GM12878 (cell line): Measurements from ENCODE around the gene NLGN1. TPM values are rescaled to one million over a fixed set of nuclear protein-coding genes. Genes with fewer than 3 reads are reported as not detected.

Source experiments
- ATAC-seq: fragments of 200-7000 bp; cut with Tn5 transposase; 3 replicates; pipeline ENCODE4 v1.9.1; 2020; ENCODE audit warnings: mild to moderate bottlenecking, moderate library complexity
- BruUV-seq: library from RNA; stranded (reverse); fragments of 400-500 nt; replicated peaks from 2 replicates; lab custom pipeline; 2021; lab: Mats Ljungman, UMichigan
- CTCF ChIA-PET: fragments of 300-600 bp; sonication (Branson Sonifier 250); formaldehyde crosslinking; extraction: SDS; loops from one replicate; lab custom pipeline; 2021; ENCODE audit warnings: inconsistent platforms; lab: Yijun Ruan, JAX
- POLR2A ChIA-PET: fragments of 350-600 bp; formaldehyde crosslinking; extraction: SDS; loops from one replicate; lab custom pipeline; 2021; ENCODE audit warnings: inconsistent platforms; lab: Charles Lee
- RAD21 ChIA-PET: fragments of 300-600 bp; sonication (Branson Sonifier 250); formaldehyde crosslinking; loops from one replicate; lab custom pipeline; 2023; ENCODE audit warnings: antibody characterized with exemption; ENCODE audit not compliant: unreplicated experiment; lab: Charles Lee
- SMC1A ChIA-PET: fragments of 300-600 bp; sonication (Branson Sonifier 250); formaldehyde crosslinking; loops from one replicate; lab custom pipeline; 2023; ENCODE audit not compliant: unreplicated experiment, uncharacterized antibody; lab: Charles Lee
- DNase-seq: peaks from one replicate; pipeline ENCODE4 v3.0.0-alpha.2; 2011; ENCODE audit warnings: low read depth, low spot score
- FAIRE-seq: peaks from 3 replicates; lab custom pipeline; 2011; peaks lifted over from hg19 to GRCh38; lab: Jason Lieb, UNC
- H2AFZ ChIP-seq: 2 replicates; pipeline ENCODE4 v1.6.0; 2011; ENCODE audit warnings: low read depth, low read length, control low read depth; ENCODE audit not compliant: control insufficient read depth
- H3K27ac ChIP-seq: 2 replicates; pipeline ENCODE4 v1.5.1; 2011; ENCODE audit warnings: control low read depth; ENCODE audit not compliant: control insufficient read depth, insufficient read depth
- H3K27me3 ChIP-seq, 2 experiments: replicated peaks in 1 of 2; 2 replicates each; pipeline versions ENCODE4 v1.6.0 to v1.6.1; 2011; ENCODE audit warnings: low read length in 1 of 2; ENCODE audit not compliant: control insufficient read depth in 2 of 2, insufficient read depth in 2 of 2
- H3K36me3 ChIP-seq, 2 experiments: 2 replicates each; pipeline ENCODE4 v1.5.1; 2011; ENCODE audit warnings: low read length in 1 of 2; ENCODE audit not compliant: control insufficient read depth in 2 of 2, insufficient read depth in 2 of 2
- H3K4me1 ChIP-seq: 2 replicates; pipeline ENCODE4 v1.6.1; 2011; ENCODE audit warnings: mild to moderate bottlenecking, low read length, moderate library complexity, mixed read lengths; ENCODE audit not compliant: control insufficient read depth, insufficient read depth
- H3K4me2 ChIP-seq: 2 replicates; pipeline ENCODE4 v1.6.0; 2011; ENCODE audit warnings: control low read depth; ENCODE audit not compliant: control insufficient read depth, insufficient read depth
- H3K4me3 ChIP-seq: fragments of 200-600 bp; sonication (generic); 2 replicates; pipeline ENCODE4 v1.5.1; 2016
- H3K79me2 ChIP-seq: 2 replicates; pipeline ENCODE4 v1.6.0; 2011; ENCODE audit warnings: low read length; ENCODE audit not compliant: control insufficient read depth, insufficient read depth
- H3K9ac ChIP-seq: 2 replicates; pipeline ENCODE4 v1.8.0; 2011; ENCODE audit warnings: low read length, control low read depth, mixed read lengths; ENCODE audit not compliant: control insufficient read depth, insufficient read depth
- H3K9me3 ChIP-seq: replicated peaks from 3 replicates; pipeline ENCODE4 v1.5.1; 2011; ENCODE audit warnings: mild to moderate bottlenecking, low read length; ENCODE audit not compliant: control insufficient read depth, insufficient read depth
- H4K20me1 ChIP-seq: 2 replicates; pipeline ENCODE4 v1.6.0; 2011; ENCODE audit not compliant: control insufficient read depth, insufficient read depth
- BHLHE40 ChIP-seq, 2 experiments: fragments of 450-650 bp in 1 of 2; IDR thresholded peaks; 2 replicates each; pipeline ENCODE4 v1.6.1; 2011 to 2017; ENCODE audit warnings: low read depth in 2 of 2, borderline replicate concordance in 1 of 2, improper control_type of control experiment in 1 of 2, low read length in 1 of 2, mild to moderate bottlenecking in 1 of 2
- CEBPB ChIP-seq, 2 experiments: fragments of 150-350 bp in 1 of 2; IDR thresholded peaks; 2 replicates each; pipeline ENCODE4 v1.6.1; 2012 to 2014; ENCODE audit warnings: low read depth in 2 of 2, low read length in 2 of 2, borderline replicate concordance in 1 of 2, inconsistent platforms in 1 of 2
- HDGF ChIP-seq: fragments of 450-650 bp; IDR thresholded peaks from 2 replicates; pipeline ENCODE4 v1.6.1; 2016; ENCODE audit warnings: antibody characterized with exemption
- KAT2A ChIP-seq: conservative IDR thresholded peaks from 2 replicates; pipeline ENCODE4 v1.6.1; 2011; ENCODE audit warnings: low read depth, low read length; ENCODE audit not compliant: control insufficient read depth
- KDM1A ChIP-seq: fragments of 200-600 bp; sonication (generic); IDR thresholded peaks from 2 replicates; pipeline ENCODE4 v1.6.1; 2016; ENCODE audit warnings: borderline replicate concordance
- NFXL1 ChIP-seq: fragments of 450-650 bp; IDR thresholded peaks from 2 replicates; pipeline ENCODE4 v1.6.1; 2017; ENCODE audit warnings: antibody characterized with exemption, mild to moderate bottlenecking, borderline replicate concordance
- NR2C2 ChIP-seq: IDR thresholded peaks from 2 replicates; pipeline ENCODE4 v1.6.1; 2011; ENCODE audit warnings: borderline replicate concordance, low read depth; ENCODE audit not compliant: control insufficient read depth, insufficient read length
- POLR2AphosphoS5 ChIP-seq: IDR thresholded peaks from 2 replicates; pipeline ENCODE4 v1.6.1; 2011; ENCODE audit warnings: mild to moderate bottlenecking, low read length, inconsistent platforms
- ZNF274 ChIP-seq: IDR thresholded peaks from one replicate; pipeline ENCODE4 v1.8.0; 2011; ENCODE audit not compliant: insufficient read length, insufficient read depth
- ZSCAN29 ChIP-seq: fragments of 450-650 bp; IDR thresholded peaks from 2 replicates; pipeline ENCODE4 v1.6.1; 2017; ENCODE audit warnings: mild to moderate bottlenecking, moderate library complexity
- WGBS: methylation state at CpG from one replicate; pipeline ENCODE4 v1.1.6; 2016; ENCODE audit warnings: low lambda C conversion rate; ENCODE audit not compliant: insufficient replicate concordance, insufficient coverage; ENCODE audit errors: missing lambda C conversion rate; 5-methylcytosine and 5-hydroxymethylcytosine counted together
- in situ Hi-C: fragments of 300-500 bp; cut with MboI; formaldehyde crosslinking; loops from 9 replicates; pipeline ENCODE4 v1.14.3; 2018; ENCODE audit warnings: mixed read lengths
- intact Hi-C: fragments of 100-400 bp; cut with micrococcal nuclease; formaldehyde crosslinking; loops from one replicate; pipeline ENCODE4 v1.14.2; 2022; ENCODE audit not compliant: unreplicated experiment
- polyA plus RNA-seq, 11 experiments: library from polyadenylated mRNA; depleted of rRNA in 4 of 11; unstranded in 6 of 11; stranded (reverse) in 5 of 11; fragments of >200 nt; fragmentation: Nextera tagmentation in 4 of 11; fragmentation: Illumina TruSeq in 1 of 11; extraction: Ambion mirVana in 4 of 11; extraction: Trizol in 1 of 11; gene quantifications; 1 replicate in 1 of 11; 2 replicates in 10 of 11; pipeline versions ENCODE4 v1.2.1 to v1.2.3, GENCODE V29; 2011 to 2016; ENCODE audit warnings: inconsistent platforms in 2 of 11, missing spikeins in 2 of 11, low read depth in 1 of 11
- total RNA-seq, 4 experiments: library from RNA; depleted of rRNA in 3 of 4; stranded (reverse); fragments of >200 nt in 3 of 4; fragmentation: Illumina TruSeq in 1 of 4; extraction: Trizol in 1 of 4; gene quantifications; 2 replicates each; pipeline versions ENCODE4 v1.2.1 to v1.2.3, GENCODE V29; 2013 to 2021
- TF ChIP-seq, protein P1 (sequence below): fragments of 450-650 bp; IDR thresholded peaks from 2 replicates; pipeline ENCODE4 v1.6.1; 2017; ENCODE audit warnings: antibody characterized with exemption, mild to moderate bottlenecking, moderate library complexity
- TF ChIP-seq, protein P2 (sequence below): fragments of 450-650 bp; IDR thresholded peaks from 2 replicates; pipeline ENCODE4 v1.6.1; 2017; ENCODE audit warnings: mild to moderate bottlenecking
- TF ChIP-seq, protein P3 (sequence below): IDR thresholded peaks from 2 replicates; pipeline ENCODE4 v1.6.1; 2011; ENCODE audit warnings: borderline replicate concordance, low read depth, mild to moderate bottlenecking, moderate library complexity, mixed read lengths, low read length; ENCODE audit not compliant: insufficient read depth; ENCODE audit errors: extremely low read length
- TF ChIP-seq, protein P4 (sequence below): fragments of 450-650 bp; IDR thresholded peaks from 2 replicates; pipeline ENCODE4 v1.6.1; 2014; ENCODE audit warnings: mild to moderate bottlenecking

NLGN1 gene
- total and polyA plus RNA-seq, 10 of the 15 experiments (the other 5 are each of a cell fraction or from before 2014, with no cell fraction given): not detected

DNA sequence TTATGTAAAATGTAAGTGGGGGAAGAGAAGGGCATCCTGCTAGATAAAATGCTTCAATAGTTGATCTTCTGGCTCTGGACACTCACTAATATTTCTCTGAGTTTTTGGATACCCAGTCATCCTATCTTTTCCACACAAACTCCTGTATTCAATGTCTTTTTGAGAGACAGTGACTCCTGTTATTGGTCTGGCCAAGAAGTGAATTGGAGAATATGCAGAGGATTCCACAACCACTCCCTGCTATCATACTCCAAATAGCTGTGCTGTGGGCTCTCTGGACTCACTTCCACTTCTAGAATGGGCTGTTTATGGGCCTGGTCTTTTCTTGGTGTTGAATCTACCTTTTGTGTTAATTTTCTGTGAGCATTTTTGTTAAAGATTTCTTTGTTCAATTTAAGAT lies 376.8 kb downstream of the NLGN1 start (continued):
- TF ChIP-seq, protein P1, sequence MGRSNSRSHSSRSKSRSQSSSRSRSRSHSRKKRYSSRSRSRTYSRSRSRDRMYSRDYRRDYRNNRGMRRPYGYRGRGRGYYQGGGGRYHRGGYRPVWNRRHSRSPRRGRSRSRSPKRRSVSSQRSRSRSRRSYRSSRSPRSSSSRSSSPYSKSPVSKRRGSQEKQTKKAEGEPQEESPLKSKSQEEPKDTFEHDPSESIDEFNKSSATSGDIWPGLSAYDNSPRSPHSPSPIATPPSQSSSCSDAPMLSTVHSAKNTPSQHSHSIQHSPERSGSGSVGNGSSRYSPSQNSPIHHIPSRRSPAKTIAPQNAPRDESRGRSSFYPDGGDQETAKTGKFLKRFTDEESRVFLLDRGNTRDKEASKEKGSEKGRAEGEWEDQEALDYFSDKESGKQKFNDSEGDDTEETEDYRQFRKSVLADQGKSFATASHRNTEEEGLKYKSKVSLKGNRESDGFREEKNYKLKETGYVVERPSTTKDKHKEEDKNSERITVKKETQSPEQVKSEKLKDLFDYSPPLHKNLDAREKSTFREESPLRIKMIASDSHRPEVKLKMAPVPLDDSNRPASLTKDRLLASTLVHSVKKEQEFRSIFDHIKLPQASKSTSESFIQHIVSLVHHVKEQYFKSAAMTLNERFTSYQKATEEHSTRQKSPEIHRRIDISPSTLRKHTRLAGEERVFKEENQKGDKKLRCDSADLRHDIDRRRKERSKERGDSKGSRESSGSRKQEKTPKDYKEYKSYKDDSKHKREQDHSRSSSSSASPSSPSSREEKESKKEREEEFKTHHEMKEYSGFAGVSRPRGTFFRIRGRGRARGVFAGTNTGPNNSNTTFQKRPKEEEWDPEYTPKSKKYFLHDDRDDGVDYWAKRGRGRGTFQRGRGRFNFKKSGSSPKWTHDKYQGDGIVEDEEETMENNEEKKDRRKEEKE: no peak
- TF ChIP-seq ZSCAN29: no peak
- TF ChIP-seq, protein P2, sequence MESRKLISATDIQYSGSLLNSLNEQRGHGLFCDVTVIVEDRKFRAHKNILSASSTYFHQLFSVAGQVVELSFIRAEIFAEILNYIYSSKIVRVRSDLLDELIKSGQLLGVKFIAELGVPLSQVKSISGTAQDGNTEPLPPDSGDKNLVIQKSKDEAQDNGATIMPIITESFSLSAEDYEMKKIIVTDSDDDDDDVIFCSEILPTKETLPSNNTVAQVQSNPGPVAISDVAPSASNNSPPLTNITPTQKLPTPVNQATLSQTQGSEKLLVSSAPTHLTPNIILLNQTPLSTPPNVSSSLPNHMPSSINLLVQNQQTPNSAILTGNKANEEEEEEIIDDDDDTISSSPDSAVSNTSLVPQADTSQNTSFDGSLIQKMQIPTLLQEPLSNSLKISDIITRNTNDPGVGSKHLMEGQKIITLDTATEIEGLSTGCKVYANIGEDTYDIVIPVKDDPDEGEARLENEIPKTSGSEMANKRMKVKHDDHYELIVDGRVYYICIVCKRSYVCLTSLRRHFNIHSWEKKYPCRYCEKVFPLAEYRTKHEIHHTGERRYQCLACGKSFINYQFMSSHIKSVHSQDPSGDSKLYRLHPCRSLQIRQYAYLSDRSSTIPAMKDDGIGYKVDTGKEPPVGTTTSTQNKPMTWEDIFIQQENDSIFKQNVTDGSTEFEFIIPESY: no peak
- TF ChIP-seq POLR2AphosphoS5: no peak
- no peak for TF ChIP-seq CEBPB (IDR thresholded peaks at IDR 0.05; ENCODE audit: borderline replicate concordance in 1 of 2, low read depth in 2 of 2, low read length in 2 of 2)

DNA sequence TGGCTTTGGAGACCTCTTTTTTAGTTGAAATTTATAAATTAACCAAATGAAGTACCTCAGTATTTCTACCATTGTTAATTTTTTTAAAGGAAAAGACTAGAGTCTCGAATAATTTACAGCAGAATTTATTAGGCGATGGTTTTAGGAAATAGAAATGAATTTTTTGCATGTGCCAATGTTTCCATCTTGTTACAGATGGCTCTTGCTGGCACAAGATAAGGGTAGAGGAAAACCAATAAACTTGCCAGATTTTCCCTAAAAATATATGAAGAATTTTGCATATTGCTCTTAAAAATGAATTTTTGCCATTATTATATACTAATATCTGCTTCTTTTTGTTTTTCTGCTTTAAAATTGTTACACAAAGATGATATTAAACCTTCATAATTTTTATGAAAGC lies 380.7 kb downstream of the NLGN1 start:
- no peak overlapping the region for H3K4me3 ChIP-seq
- in situ Hi-C loops: no loop called here
- ChIA-PET RAD21 (no interaction called here), CTCF (no interaction called here), SMC1A (no interaction called here), POLR2A (no interaction called here)
- intact Hi-C loops: no loop called here
- ATAC-seq: no peak
- no peaks in the 10 kb centered on the region for H3K9me3 ChIP-seq
- FAIRE-seq: no peak
- BruUV-seq: no TSS peak
- H3K27me3 ChIP-seq: no peaks in the 10 kb centered on the region
- H4K20me1 ChIP-seq: no peaks in the 10 kb centered on the region
- H3K27ac ChIP-seq: no peak overlapping the region
- DNase-seq: no peak
- H3K4me2 ChIP-seq: no peak overlapping the region
- H3K36me3 ChIP-seq: no peaks in the 10 kb centered on the region
- no peak overlapping the region for H3K9ac ChIP-seq
- H3K4me1 ChIP-seq: no peaks in the 10 kb centered on the region
- no peaks in the 10 kb centered on the region for H3K79me2 ChIP-seq
- H2AFZ ChIP-seq: no peak overlapping the region
- 40% methylated on average over 2 of the region's 2 CpGs for WGBS
- no peak for TF ChIP-seq KDM1A
- no peak for TF ChIP-seq ZNF274
- TF ChIP-seq, protein P3, sequence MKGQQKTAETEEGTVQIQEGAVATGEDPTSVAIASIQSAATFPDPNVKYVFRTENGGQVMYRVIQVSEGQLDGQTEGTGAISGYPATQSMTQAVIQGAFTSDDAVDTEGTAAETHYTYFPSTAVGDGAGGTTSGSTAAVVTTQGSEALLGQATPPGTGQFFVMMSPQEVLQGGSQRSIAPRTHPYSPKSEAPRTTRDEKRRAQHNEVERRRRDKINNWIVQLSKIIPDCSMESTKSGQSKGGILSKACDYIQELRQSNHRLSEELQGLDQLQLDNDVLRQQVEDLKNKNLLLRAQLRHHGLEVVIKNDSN: no peak
- TF ChIP-seq, protein P2: no peak
- TF ChIP-seq HDGF: no peak
- no peak for TF ChIP-seq NR2C2
- no peak for TF ChIP-seq BHLHE40 (IDR thresholded peaks at IDR 0.05; ENCODE audit: borderline replicate concordance in 1 of 2, low read depth in 2 of 2, low read length in 1 of 2)
- no peak for TF ChIP-seq NFXL1
- TF ChIP-seq, protein P4, sequence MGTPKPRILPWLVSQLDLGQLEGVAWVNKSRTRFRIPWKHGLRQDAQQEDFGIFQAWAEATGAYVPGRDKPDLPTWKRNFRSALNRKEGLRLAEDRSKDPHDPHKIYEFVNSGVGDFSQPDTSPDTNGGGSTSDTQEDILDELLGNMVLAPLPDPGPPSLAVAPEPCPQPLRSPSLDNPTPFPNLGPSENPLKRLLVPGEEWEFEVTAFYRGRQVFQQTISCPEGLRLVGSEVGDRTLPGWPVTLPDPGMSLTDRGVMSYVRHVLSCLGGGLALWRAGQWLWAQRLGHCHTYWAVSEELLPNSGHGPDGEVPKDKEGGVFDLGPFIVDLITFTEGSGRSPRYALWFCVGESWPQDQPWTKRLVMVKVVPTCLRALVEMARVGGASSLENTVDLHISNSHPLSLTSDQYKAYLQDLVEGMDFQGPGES: no peak
- no peak for TF ChIP-seq KAT2A
